NT2/D1 (cell line): ENCODE results near the gene SPRED1.
"Not testable (repeated sequence)": the region's sequence is repeated elsewhere in the genome, so short reads cannot be mapped to it uniquely, and the experiment has no call there.

Experiments used
- DNase-seq: peaks from one replicate; pipeline ENCODE4 v3.0.0-alpha.2; 2011; ENCODE audit warnings: low read depth, low spot score
- H3K27me3 ChIP-seq: 2 replicates; pipeline ENCODE4 v1.6.0; 2011; ENCODE audit warnings: mild to moderate bottlenecking; ENCODE audit not compliant: insufficient read length, insufficient read depth
- H3K36me3 ChIP-seq: 2 replicates; pipeline ENCODE4 v1.6.1; 2011; ENCODE audit warnings: mild to moderate bottlenecking, low read length, mixed read lengths; ENCODE audit not compliant: insufficient read depth, insufficient read length
- H3K4me1 ChIP-seq: 2 replicates; pipeline ENCODE4 v1.5.1; 2011; ENCODE audit not compliant: insufficient read depth, insufficient read length
- H3K4me3 ChIP-seq: 2 replicates; pipeline ENCODE4 v1.5.1; 2011; ENCODE audit warnings: low read depth; ENCODE audit not compliant: insufficient read length
- H3K9ac ChIP-seq: 2 replicates; pipeline ENCODE4 v1.6.0; 2011; ENCODE audit warnings: low read depth; ENCODE audit not compliant: insufficient read length
- H3K9me3 ChIP-seq: 2 replicates; pipeline ENCODE4 v1.5.1; 2011; ENCODE audit warnings: mild to moderate bottlenecking, low read length; ENCODE audit not compliant: insufficient read depth
- SUZ12 ChIP-seq: IDR thresholded peaks from 2 replicates; pipeline ENCODE4 v1.6.1; 2011; ENCODE audit not compliant: insufficient read length, insufficient read depth; ENCODE audit errors: extremely low read depth
- YY1 ChIP-seq: IDR thresholded peaks from 2 replicates; pipeline ENCODE4 v1.6.1; 2011; ENCODE audit not compliant: insufficient read length, insufficient read depth
- ZNF274 ChIP-seq: IDR thresholded peaks from 2 replicates; pipeline ENCODE4 v1.6.1; 2011; ENCODE audit warnings: mild to moderate bottlenecking, low read depth, low read length

SPRED1 gene

DNA sequence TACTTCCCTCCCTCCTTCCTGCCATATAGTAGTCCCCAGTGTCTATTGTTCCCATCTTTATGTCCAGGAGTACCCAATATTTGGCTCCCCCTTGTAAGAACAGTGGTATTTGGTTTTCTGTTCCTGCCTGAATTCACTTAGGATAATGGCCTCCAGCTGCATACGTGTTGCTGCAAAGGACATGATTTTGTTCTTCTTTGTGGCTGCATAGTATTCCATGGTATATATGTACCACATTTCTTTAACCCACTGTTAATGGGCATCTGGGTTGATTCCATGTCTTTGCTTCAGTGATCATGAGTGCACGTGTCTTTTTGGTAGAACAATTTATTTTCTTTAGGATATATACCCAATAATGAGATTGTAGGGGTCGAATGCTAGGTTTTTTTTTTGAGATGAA, 19.3 kb downstream of the SPRED1 start:
- no peak overlapping the region for H3K4me3 ChIP-seq
- no peak for DNase-seq
- H3K27me3 ChIP-seq: no peaks in the 10 kb centered on the region
- TF ChIP-seq ZNF274 (no peak), SUZ12 (no peak), YY1 (no peak)
- no peaks in the 10 kb centered on the region for H3K9me3 ChIP-seq
- H3K9ac ChIP-seq: no peak overlapping the region
- H3K36me3 ChIP-seq: peaks cover 15% of the 10 kb centered on the region
- no peaks in the 10 kb centered on the region for H3K4me1 ChIP-seq

DNA sequence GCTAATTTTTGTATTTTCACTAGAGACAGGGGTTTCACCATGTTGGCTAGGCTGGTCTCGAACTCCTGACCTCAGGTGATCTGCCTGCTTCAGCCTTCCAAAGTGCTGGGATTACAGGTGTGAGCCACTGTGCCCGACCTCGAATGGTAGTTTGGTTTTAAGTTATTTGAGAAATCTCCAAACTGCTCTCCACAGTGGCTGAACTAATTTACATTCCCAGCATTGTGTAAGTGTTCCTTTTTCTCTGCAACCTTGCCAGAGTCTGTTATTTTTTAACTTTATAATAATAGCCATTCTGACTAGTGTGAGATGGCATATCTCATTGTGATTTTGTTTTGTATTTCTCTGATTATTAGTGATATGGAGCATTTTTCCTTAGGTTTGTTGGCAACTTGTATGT, 19.8 kb downstream of the SPRED1 start:
- H3K9me3 ChIP-seq, H3K9ac ChIP-seq, H3K4me3 ChIP-seq, H3K4me1 ChIP-seq, DNase-seq, H3K27me3 ChIP-seq: not testable (repeated sequence)
- H3K36me3 ChIP-seq: peaks cover 15% of the 10 kb centered on the region

DNA sequence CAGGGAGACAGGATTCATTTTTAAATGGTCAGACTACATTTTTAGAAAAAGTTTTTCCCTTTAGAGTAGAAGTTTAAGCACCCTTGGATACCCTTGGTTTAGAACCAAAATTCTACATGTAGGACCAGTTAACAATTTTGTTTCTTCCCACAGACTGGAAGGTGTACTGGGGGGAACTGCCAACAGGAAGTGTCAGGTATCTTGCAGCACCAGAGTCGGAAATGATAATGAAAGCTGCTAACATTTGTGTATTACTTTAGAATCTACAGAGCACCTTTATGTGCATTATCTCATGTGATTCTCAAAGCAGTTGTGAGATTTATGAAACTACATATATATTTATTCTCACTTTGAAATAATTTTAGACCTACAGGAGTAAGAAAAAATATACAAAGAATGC, 21.5 kb downstream of the SPRED1 start:
- H3K4me1 ChIP-seq: no peaks in the 10 kb centered on the region
- TF ChIP-seq ZNF274 (no peak), SUZ12 (no peak), YY1 (no peak)
- DNase-seq: no peak
- H3K27me3 ChIP-seq: no peaks in the 10 kb centered on the region
- no peaks in the 10 kb centered on the region for H3K9me3 ChIP-seq
- peaks cover 8% of the 10 kb centered on the region for H3K36me3 ChIP-seq
- no peak overlapping the region for H3K4me3 ChIP-seq
- H3K9ac ChIP-seq: no peak overlapping the region

DNA sequence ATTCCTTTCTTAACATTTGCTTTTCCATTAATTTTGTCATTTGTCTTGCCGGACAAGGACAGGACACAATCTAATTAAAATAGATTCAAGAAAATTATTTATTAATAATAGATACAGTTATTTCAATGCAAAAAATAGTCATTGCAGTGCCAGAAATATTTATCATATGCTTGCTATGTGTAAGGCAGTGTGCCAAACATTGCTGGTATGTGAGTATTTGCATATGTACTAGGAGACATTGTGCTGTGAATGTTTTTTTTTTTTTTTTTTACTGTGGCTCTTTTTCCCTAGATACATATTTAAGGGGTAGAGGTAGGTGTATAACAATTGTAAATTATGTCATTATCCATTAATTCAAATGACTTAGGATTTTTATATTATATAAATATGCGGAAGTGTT, 23.3 kb downstream of the SPRED1 start:
- Histone ChIP-seq H3K4me1 (no peaks in the 10 kb centered on the region), H3K9ac (no peak overlapping the region), H3K9me3 (no peaks in the 10 kb centered on the region), H3K36me3 (no peaks in the 10 kb centered on the region), H3K27me3 (no peaks in the 10 kb centered on the region), H3K4me3 (no peak overlapping the region)
- DNase-seq: no peak
- TF ChIP-seq ZNF274: no peak
- no peak for TF ChIP-seq SUZ12
- TF ChIP-seq YY1: no peak

DNA sequence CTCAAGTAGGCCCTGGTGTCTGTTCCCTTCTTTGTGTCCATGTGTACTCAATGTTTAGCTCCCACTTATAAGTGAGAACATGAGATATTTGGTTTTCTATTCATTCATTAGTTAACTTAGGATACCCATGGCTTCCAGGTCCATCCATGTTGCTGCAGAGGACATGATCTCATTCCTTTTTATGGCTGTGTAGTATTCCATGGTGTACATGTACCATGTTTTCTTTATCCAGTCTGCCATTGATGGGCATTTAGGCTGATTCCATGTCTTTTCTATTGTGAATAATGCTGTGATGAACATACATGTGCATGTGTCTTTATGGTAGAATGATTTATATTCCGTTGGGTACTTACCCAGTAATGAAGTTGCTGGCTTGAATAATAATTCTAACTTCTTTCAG, 24.6 kb downstream of the SPRED1 start:
- not testable (repeated sequence) for H3K36me3 ChIP-seq, H3K9me3 ChIP-seq, H3K4me3 ChIP-seq, H3K27me3 ChIP-seq, H3K9ac ChIP-seq, DNase-seq, H3K4me1 ChIP-seq

DNA sequence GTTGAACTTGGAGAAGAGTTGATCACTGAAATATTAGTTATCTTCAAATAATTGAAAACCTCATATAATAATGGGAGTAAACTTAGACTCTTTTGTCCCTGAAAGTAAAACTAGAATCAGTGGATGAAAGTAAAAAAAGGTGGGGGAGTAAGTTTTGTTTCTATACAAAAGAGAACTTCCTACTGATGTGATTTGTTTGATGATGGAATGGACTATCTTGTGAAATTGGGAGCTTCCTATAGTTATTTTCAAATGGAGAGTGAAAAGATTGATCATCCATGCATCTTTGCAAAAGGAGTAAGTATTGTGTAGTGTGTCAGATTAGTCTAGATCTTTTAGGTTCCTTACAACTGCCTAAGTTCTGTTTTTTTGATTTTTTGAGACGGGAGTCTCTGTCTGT, 28.4 kb downstream of the SPRED1 start:
- H3K9me3 ChIP-seq: no peaks in the 10 kb centered on the region
- H3K36me3 ChIP-seq: no peaks in the 10 kb centered on the region
- no peak for DNase-seq
- TF ChIP-seq SUZ12: no peak
- TF ChIP-seq ZNF274: no peak
- TF ChIP-seq YY1: no peak
- H3K4me3 ChIP-seq: no peak overlapping the region
- no peak overlapping the region for H3K9ac ChIP-seq
- H3K27me3 ChIP-seq: no peaks in the 10 kb centered on the region
- H3K4me1 ChIP-seq: no peaks in the 10 kb centered on the region

DNA sequence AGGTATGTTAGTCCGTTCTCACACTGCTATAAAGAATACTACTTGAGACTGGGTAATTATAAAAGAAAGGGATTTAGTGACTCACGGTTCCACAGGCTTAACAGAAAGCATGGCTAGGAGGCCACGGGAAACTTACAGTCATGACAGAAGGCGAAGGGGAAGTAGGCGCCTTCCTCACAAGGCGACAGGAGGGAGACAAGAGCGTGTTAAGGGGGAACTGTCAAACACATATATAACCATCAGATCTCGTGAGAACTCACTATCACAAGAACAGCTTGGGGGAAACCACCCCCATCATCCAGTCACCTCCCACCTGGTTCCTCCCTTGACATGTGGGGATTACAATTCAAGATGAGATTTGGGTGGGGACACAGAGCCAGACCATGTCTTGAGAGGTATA, 30.4 kb downstream of the SPRED1 start:
- TF ChIP-seq SUZ12 (no peak), YY1 (no peak), ZNF274 (no peak)
- no peaks in the 10 kb centered on the region for H3K36me3 ChIP-seq
- no peaks in the 10 kb centered on the region for H3K27me3 ChIP-seq
- H3K9ac ChIP-seq: no peak overlapping the region
- no peak overlapping the region for H3K4me3 ChIP-seq
- DNase-seq: no peak
- no peaks in the 10 kb centered on the region for H3K9me3 ChIP-seq
- H3K4me1 ChIP-seq: no peaks in the 10 kb centered on the region

DNA sequence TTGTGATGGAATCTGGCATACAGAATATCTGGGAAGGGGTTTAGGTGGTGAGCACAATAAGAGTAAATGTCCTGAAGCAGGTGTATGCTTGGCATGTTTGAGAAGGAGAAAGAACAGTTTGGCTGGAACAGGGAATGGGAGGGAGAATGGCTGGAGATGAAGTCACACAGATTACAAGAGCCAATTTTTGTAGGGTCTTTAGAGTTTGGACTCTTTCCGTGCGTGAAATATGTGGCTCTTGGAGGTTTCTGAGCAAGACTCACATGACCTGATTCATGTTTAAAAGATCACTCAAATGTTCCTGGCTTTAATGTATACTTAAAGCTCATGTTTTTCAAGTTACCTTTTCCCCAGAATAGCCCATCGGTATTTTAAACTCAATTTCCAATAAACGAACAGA, 32.8 kb downstream of the SPRED1 start:
- H3K9me3 ChIP-seq: peaks cover 17% of the 10 kb centered on the region
- H3K36me3 ChIP-seq: peaks cover 3% of the 10 kb centered on the region
- no peak overlapping the region for H3K4me3 ChIP-seq
- DNase-seq: no peak
- H3K9ac ChIP-seq: no peak overlapping the region
- TF ChIP-seq YY1 (no peak), ZNF274 (no peak), SUZ12 (no peak)
- H3K4me1 ChIP-seq: no peaks in the 10 kb centered on the region
- no peaks in the 10 kb centered on the region for H3K27me3 ChIP-seq
